ENCODE results near the gene ICAM4.

ICAM4 gene

GRCh38 chr19:10291554-10292205, 4.9 kb downstream of the ICAM4 start:
- no peak for FAIRE-seq

GRCh38 chr19:10292206-10292788, 5.5 kb downstream of the ICAM4 start:
- no peak for FAIRE-seq

- no peak for FAIRE-seq
Observed at GRCh38 chr19:10292789-10293636, 6.3 kb downstream of the ICAM4 start.

- no peak for FAIRE-seq
Observed at GRCh38 chr19:10293637-10294367, 7.0 kb downstream of the ICAM4 start.

- no peak for FAIRE-seq
Observed at GRCh38 chr19:10294368-10294697, 7.6 kb downstream of the ICAM4 start.

- FAIRE-seq = no peak
Observed at GRCh38 chr19:10295305-10295846, 8.6 kb downstream of the ICAM4 start.

GRCh38 chr19:10295847-10296591, 9.3 kb downstream of the ICAM4 start:
- no peak for FAIRE-seq

GRCh38 chr19:10299545-10300458, 13.0 kb downstream of the ICAM4 start:
- no peak for FAIRE-seq

- no peak for FAIRE-seq
Observed at GRCh38 chr19:10305139-10305806, 18.5 kb downstream of the ICAM4 start.

GRCh38 chr19:10306327-10306726, 19.6 kb downstream of the ICAM4 start:
- no peak for FAIRE-seq

GRCh38 chr19:10309423-10309822, 22.7 kb downstream of the ICAM4 start, which contains the start of gene ZGLP1:
Gene ZGLP1, minus strand, starts transcription at chr19:10309815.
- FAIRE-seq = no peak

- FAIRE-seq = no peak
Observed at GRCh38 chr19:10315335-10316214, 28.8 kb downstream of the ICAM4 start, which contains the start of gene FDX2. Gene FDX2, minus strand, starts transcription at chr19:10316015. Its CDS starts 19 bp downstream, at chr19:10315996.

GRCh38 chr19:10316229-10317044, 29.7 kb downstream of the ICAM4 start:
- no peak for FAIRE-seq

GRCh38 chr19:10317045-10317856, 30.5 kb downstream of the ICAM4 start:
- no peak for FAIRE-seq

- FAIRE-seq = no peak
Observed at GRCh38 chr19:10317857-10318462, 31.2 kb downstream of the ICAM4 start.

GRCh38 chr19:10318807-10319682, 32.3 kb downstream of the ICAM4 start:
- FAIRE-seq = no peak
